Inferior parietal cortex (tissue), 1 donor: ENCODE results near the gene CLDN9.

Experiments
- DNase-seq: peaks from one replicate; pipeline ENCODE4 v3.0.0-alpha.2; 2016; ENCODE audit errors: extremely low spot score

Gene CLDN9

GRCh38 chr16:3012828-3013420 is at the start of gene CLDN9:
Gene CLDN9, plus strand, starts transcription at chr16:3012923. Its CDS starts 440 bp downstream, at chr16:3013363.
- DNase-seq = no peak

GRCh38 chr16:2963074-2963722 is 49.5 kb upstream of the CLDN9 start:
- no peak for DNase-seq

GRCh38 chr16:2963723-2964474 is 48.8 kb upstream of the CLDN9 start, which contains the start of gene KREMEN2:
Gene KREMEN2, plus strand, starts transcription at chr16:2964275. Its CDS starts 246 bp downstream, at chr16:2964521.
- no peak for DNase-seq

GRCh38 chr16:2964475-2965336 is 48.0 kb upstream of the CLDN9 start:
- DNase-seq = no peak

GRCh38 chr16:2966043-2966807 is 46.5 kb upstream of the CLDN9 start:
- DNase-seq = no peak

GRCh38 chr16:2966808-2967191 is 45.9 kb upstream of the CLDN9 start:
- DNase-seq = no peak

- DNase-seq = no peak
These were observed 45.5 kb upstream of the CLDN9 start for GRCh38 chr16:2967211-2967631.

- DNase-seq = no peak
These were observed 45.0 kb upstream of the CLDN9 start for GRCh38 chr16:2967721-2968161.

- DNase-seq = no peak
These were observed 44.4 kb upstream of the CLDN9 start for GRCh38 chr16:2968368-2968737.

- DNase-seq = peak; percentile 89
These were observed 43.8 kb upstream of the CLDN9 start, which contains the start of gene PAQR4 for GRCh38 chr16:2968738-2969544. Gene PAQR4, plus strand, starts transcription at chr16:2969348. Its CDS starts 327 bp downstream, at chr16:2969675.

GRCh38 chr16:2969545-2970521 is 42.9 kb upstream of the CLDN9 start:
- DNase-seq = peak; percentile 50

- DNase-seq = no peak
These were observed 42.2 kb upstream of the CLDN9 start for GRCh38 chr16:2970563-2970962.

- no peak for DNase-seq
These were observed 41.4 kb upstream of the CLDN9 start for GRCh38 chr16:2971134-2971984.

- no peak for DNase-seq
These were observed 40.5 kb upstream of the CLDN9 start for GRCh38 chr16:2971985-2972784.

- DNase-seq = no peak
These were observed 39.6 kb upstream of the CLDN9 start for GRCh38 chr16:2973093-2973492.

- DNase-seq = no peak
These were observed 39.0 kb upstream of the CLDN9 start for GRCh38 chr16:2973605-2974318.
